Measurements from ENCODE around the gene PAF1.

DNA sequence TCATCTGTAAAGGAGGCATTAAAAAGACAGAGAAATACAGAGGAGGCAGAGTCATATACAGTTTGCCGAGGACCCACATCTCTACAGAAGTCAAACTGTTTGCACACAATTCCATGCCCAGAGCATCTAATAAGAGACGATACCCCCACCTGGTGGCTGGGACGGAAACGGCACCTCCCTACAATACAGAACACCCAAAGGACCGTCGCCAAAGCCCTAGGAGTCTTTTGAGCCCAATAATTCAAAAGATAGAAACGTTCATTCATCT is 20.9 kb upstream of the PAF1 start:
- TF ChIP-seq CTCF (IDR thresholded peaks at IDR 0.05) (no peak), POLR2AphosphoS5 (IDR thresholded peaks at IDR 0.05; ENCODE audit: low read depth, low read length) (no peak), REST (IDR thresholded peaks at IDR 0.05; ENCODE audit: insufficient read depth in 1 of 2, low read depth in 2 of 2, low read length in 1 of 2) (no peak), SIN3A (IDR thresholded peaks at IDR 0.05; ENCODE audit: borderline replicate concordance, insufficient read depth, low read depth, low read length) (no peak), TCF7L2 (IDR thresholded peaks at IDR 0.05; ENCODE audit: low read depth, low read length) (no peak)
